NCI-H2107 treated with DMSO at 0.1 percent for 48 hours (cell line): ENCODE results near the gene RCN1.
"Not testable (repeated sequence)": the region's sequence is repeated elsewhere in the genome, so short reads cannot be mapped to it uniquely, and the experiment has no call there.

ENCODE experiments used
- DNase-seq: peaks from one replicate; lab custom pipeline; 2025; ENCODE audit not compliant: unreplicated experiment; lab: John Stamatoyannopoulos, UW

Gene RCN1

GRCh38 chr11:32073644-32074026 lies 17.2 kb upstream of the RCN1 start:
- DNase-seq: no peak

- no peak for DNase-seq
These were observed 11.3 kb upstream of the RCN1 start for GRCh38 chr11:32079553-32079952.

- no peak for DNase-seq
These were observed 10.4 kb upstream of the RCN1 start for GRCh38 chr11:32080361-32080980.

GRCh38 chr11:32081129-32081641 lies 9.7 kb upstream of the RCN1 start:
- DNase-seq: no peak

GRCh38 chr11:32081901-32082300 lies 9.0 kb upstream of the RCN1 start:
- no peak for DNase-seq

GRCh38 chr11:32082346-32082986 lies 8.4 kb upstream of the RCN1 start:
- no peak for DNase-seq

GRCh38 chr11:32087597-32087996 lies 3.3 kb upstream of the RCN1 start:
- no peak for DNase-seq

GRCh38 chr11:32088117-32088941 lies 2.5 kb upstream of the RCN1 start:
- DNase-seq: peak; percentile 60

- no peak for DNase-seq
These were observed 1.8 kb downstream of the RCN1 start for GRCh38 chr11:32092581-32093170.

- DNase-seq: no peak
These were observed 4.0 kb downstream of the RCN1 start for GRCh38 chr11:32094923-32095322.

- no peak for DNase-seq
These were observed 7.4 kb downstream of the RCN1 start for GRCh38 chr11:32098142-32098903.

GRCh38 chr11:32099516-32099915 lies 8.6 kb downstream of the RCN1 start:
- no peak for DNase-seq

GRCh38 chr11:32100495-32100894 lies 9.6 kb downstream of the RCN1 start:
- no peak for DNase-seq

- no peak for DNase-seq
These were observed 10.9 kb downstream of the RCN1 start for GRCh38 chr11:32101791-32102190.

GRCh38 chr11:32103121-32103719 lies 12.3 kb downstream of the RCN1 start:
- not testable (repeated sequence) for DNase-seq

- DNase-seq: no peak
These were observed 13.1 kb downstream of the RCN1 start for GRCh38 chr11:32103941-32104340.

- no peak for DNase-seq
These were observed 15.1 kb downstream of the RCN1 start for GRCh38 chr11:32105871-32106560.

- no peak for DNase-seq
These were observed 16.8 kb downstream of the RCN1 start for GRCh38 chr11:32107647-32108046.

- DNase-seq: no peak
These were observed 17.7 kb downstream of the RCN1 start for GRCh38 chr11:32108576-32108975.

- DNase-seq: no peak
These were observed 18.3 kb downstream of the RCN1 start for GRCh38 chr11:32109138-32109537.
